ENCODE results near the gene KCND3.

- no peak for TF ChIP-seq POLR2AphosphoS5 (IDR thresholded peaks at IDR 0.05; ENCODE audit: low read depth)
- TF ChIP-seq CTCF (IDR thresholded peaks at IDR 0.05; ENCODE audit: insufficient read depth, low read length), result no peak
- peak; percentile 93 for TF ChIP-seq REST (IDR thresholded peaks at IDR 0.05; ENCODE audit: insufficient replicate concordance, low read depth)
- no peak for TF ChIP-seq SPI1 (IDR thresholded peaks at IDR 0.05; ENCODE audit: borderline replicate concordance, low read depth)
- TF ChIP-seq GABPA (IDR thresholded peaks at IDR 0.05; ENCODE audit: low read depth), result no peak
Measured at GRCh38 chr1:111833334-111833733, 156.1 kb downstream of the KCND3 start.
